GM06990 (cell line): ENCODE measurements around the gene ANKDD1A.

Experiments
- DNase-seq: peaks from one replicate; pipeline ENCODE4 v3.0.0-alpha.2; 2011; ENCODE audit not compliant: insufficient read length; ENCODE audit errors: extremely low read depth
- H3K27me3 ChIP-seq: replicated peaks from 2 replicates; pipeline ENCODE4 v1.6.0; 2011; ENCODE audit warnings: low read length; ENCODE audit not compliant: control insufficient read depth, insufficient read depth
- H3K36me3 ChIP-seq: 2 replicates; pipeline ENCODE4 v1.5.1; 2011; ENCODE audit warnings: low read length; ENCODE audit not compliant: control insufficient read depth, insufficient read depth
- H3K4me3 ChIP-seq: replicated peaks from 2 replicates; pipeline ENCODE4 v1.5.1; 2011; ENCODE audit warnings: low read depth, mild to moderate bottlenecking, control low read depth, low read length
- CTCF ChIP-seq: IDR thresholded peaks from 2 replicates; pipeline ENCODE4 v1.5.1; 2011; ENCODE audit warnings: low read length, control low read depth, mild to moderate bottlenecking, inconsistent platforms; ENCODE audit not compliant: insufficient read depth, poor library complexity, severe bottlenecking

Gene ANKDD1A

GRCh38 chr15:64865998-64866520 lies 45.6 kb upstream of the ANKDD1A start:
- no peaks in the 10 kb centered on the region for H3K27me3 ChIP-seq
- no peak for TF ChIP-seq CTCF
- no peak for DNase-seq
- no peak overlapping the region for H3K4me3 ChIP-seq
- peaks cover 46% of the 10 kb centered on the region for H3K36me3 ChIP-seq

GRCh38 chr15:64869501-64869900 lies 42.2 kb upstream of the ANKDD1A start:
- H3K27me3 ChIP-seq, result no peaks in the 10 kb centered on the region
- no peak overlapping the region for H3K4me3 ChIP-seq
- peaks cover 27% of the 10 kb centered on the region for H3K36me3 ChIP-seq
- no peak for DNase-seq
- no peak for TF ChIP-seq CTCF

GRCh38 chr15:64870353-64870752 lies 41.3 kb upstream of the ANKDD1A start:
- H3K36me3 ChIP-seq, result peaks cover 20% of the 10 kb centered on the region
- TF ChIP-seq CTCF, result no peak
- no peak overlapping the region for H3K4me3 ChIP-seq
- no peaks in the 10 kb centered on the region for H3K27me3 ChIP-seq
- DNase-seq, result no peak

- no peaks in the 10 kb centered on the region for H3K27me3 ChIP-seq
- no peak for TF ChIP-seq CTCF
- no peaks in the 10 kb centered on the region for H3K36me3 ChIP-seq
- no peak for DNase-seq
- no peak overlapping the region for H3K4me3 ChIP-seq
Observed at GRCh38 chr15:64875641-64876223, 36.0 kb upstream of the ANKDD1A start.

- Histone ChIP-seq H3K4me3 (no peak overlapping the region), H3K36me3 (no peaks in the 10 kb centered on the region), H3K27me3 (no peaks in the 10 kb centered on the region)
- DNase-seq, result no peak
- TF ChIP-seq CTCF, result no peak
Observed at GRCh38 chr15:64877435-64877834, 34.3 kb upstream of the ANKDD1A start.

GRCh38 chr15:64878705-64879104 lies 33.0 kb upstream of the ANKDD1A start:
- TF ChIP-seq CTCF, result no peak
- Histone ChIP-seq H3K27me3 (no peaks in the 10 kb centered on the region), H3K36me3 (no peaks in the 10 kb centered on the region), H3K4me3 (no peak overlapping the region)
- DNase-seq, result no peak
